Panc1 (cell line): ENCODE measurements around the gene NPHP4. TPM values are rescaled to one million over a fixed set of nuclear protein-coding genes. Genes with fewer than 3 reads are reported as not detected.

Experiments used
- ATAC-seq: fragments of 200-7000 bp; cut with Tn5 transposase; 2 replicates; pipeline ENCODE4 v1.9.1; 2020; ENCODE audit warnings: mild to moderate bottlenecking, moderate library complexity
- BruUV-seq: library from RNA; stranded (reverse); fragments of 400-500 nt; replicated peaks from 2 replicates; lab custom pipeline; 2021; lab: Mats Ljungman, UMichigan
- CTCF ChIA-PET: fragments of 300-600 bp; sonication (Branson Sonifier 250); formaldehyde crosslinking; loops from one replicate; lab custom pipeline; 2022; ENCODE audit warnings: antibody characterized with exemption; lab: Charles Lee
- POLR2A ChIA-PET: fragments of 300-600 bp; sonication (Branson Sonifier 250); formaldehyde crosslinking; loops from one replicate; lab custom pipeline; 2022; ENCODE audit warnings: antibody characterized with exemption; lab: Charles Lee
- DNase-seq: peaks from one replicate; pipeline ENCODE4 v3.0.0-alpha.2; 2010; ENCODE audit warnings: low read depth, low spot score
- H3K27ac ChIP-seq: 2 replicates; pipeline ENCODE4 v1.5.1; 2011; ENCODE audit warnings: mild to moderate bottlenecking, low read length, inconsistent platforms
- H3K27me3 ChIP-seq: fragments of 200-500 bp; sonication (Bioruptor generic); 2 replicates; pipeline ENCODE4 v1.6.0; 2014; ENCODE audit warnings: low read length, inconsistent platforms; ENCODE audit not compliant: control insufficient read depth, insufficient read depth
- H3K36me3 ChIP-seq: fragments of 200-500 bp; sonication (Bioruptor generic); 2 replicates; pipeline ENCODE4 v1.5.1; 2014; ENCODE audit warnings: inconsistent platforms, mild to moderate bottlenecking, low read length, moderate library complexity; ENCODE audit not compliant: control insufficient read depth, insufficient read depth
- H3K4me1 ChIP-seq: 2 replicates; pipeline ENCODE4 v1.5.1; 2011; ENCODE audit warnings: inconsistent platforms, mild to moderate bottlenecking, low read length, moderate library complexity; ENCODE audit not compliant: control insufficient read depth, insufficient read depth
- H3K4me3 ChIP-seq, 2 experiments: 2 replicates each; pipeline ENCODE4 v1.5.1; 2011 to 2012; ENCODE audit warnings: low read depth in 2 of 2, low read length in 2 of 2, mild to moderate bottlenecking in 2 of 2, inconsistent platforms in 1 of 2, moderate library complexity in 1 of 2
- H3K9me3 ChIP-seq: fragments of 200-500 bp; sonication (Bioruptor generic); 2 replicates; pipeline ENCODE4 v1.5.1; 2014; ENCODE audit warnings: low read depth, mild to moderate bottlenecking, inconsistent platforms, low read length, moderate library complexity; ENCODE audit not compliant: control insufficient read depth, insufficient read depth
- CTCF ChIP-seq: fragments of 450-650 bp; IDR thresholded peaks from 2 replicates; pipeline ENCODE4 v1.5.1; 2017; ENCODE audit warnings: mild to moderate bottlenecking
- POLR2AphosphoS5 ChIP-seq: IDR thresholded peaks from 2 replicates; pipeline ENCODE4 v1.6.1; 2012; ENCODE audit warnings: mild to moderate bottlenecking, low read depth, low read length, moderate library complexity
- REST ChIP-seq, 2 experiments: IDR thresholded peaks; 2 replicates each; pipeline ENCODE4 v1.6.1; 2011 to 2012; ENCODE audit warnings: low read depth in 2 of 2, control low read depth in 1 of 2, low read length in 1 of 2, mild to moderate bottlenecking in 1 of 2, moderate library complexity in 1 of 2; ENCODE audit not compliant: insufficient read depth in 1 of 2
- SIN3A ChIP-seq: IDR thresholded peaks from 2 replicates; pipeline ENCODE4 v1.6.1; 2012; ENCODE audit warnings: low read depth, mild to moderate bottlenecking, low read length, moderate library complexity, borderline replicate concordance; ENCODE audit not compliant: insufficient read depth
- TCF7L2 ChIP-seq: IDR thresholded peaks from 2 replicates; pipeline ENCODE4 v1.6.1; 2011; ENCODE audit warnings: mild to moderate bottlenecking, low read depth, low read length, inconsistent platforms
- in situ Hi-C: cut with HindIII; loops from 2 replicates; pipeline ENCODE4 v1.10.0; 2016; ENCODE audit warnings: low sequenced_read_pairs, low pct_unique_long_range_greater_than_20kb
- intact Hi-C: fragments of 100-400 bp; cut with micrococcal nuclease; formaldehyde crosslinking; loops from one replicate; pipeline ENCODE4 v1.10.0; 2022; ENCODE audit not compliant: unreplicated experiment
- total RNA-seq: library from RNA; stranded (reverse); gene quantifications from one replicate; pipeline ENCODE4 v1.2.1, GENCODE V29; 2021; ENCODE audit not compliant: unreplicated experiment

NPHP4 gene
- total RNA-seq, 1 experiment from 2014 or later, result 20.1 TPM

- ChIA-PET POLR2A (no interaction called here), CTCF (no interaction called here)
- BruUV-seq, result no TSS peak
- H3K4me1 ChIP-seq, result no peaks in the 10 kb centered on the region
- no peak for DNase-seq
- peaks cover 4% of the 10 kb centered on the region; the same call in 1 of the 2 replicates for H3K9me3 ChIP-seq
- no peak overlapping the region for H3K27ac ChIP-seq
- intact Hi-C loops, result loop anchor here (10.0 kb wide), 1 partner anchor 463 kb away; no protein-coding TSS in a partner anchor
- in situ Hi-C loops, result no loop called here
- H3K36me3 ChIP-seq, result peaks cover 2% of the 10 kb centered on the region
- H3K27me3 ChIP-seq, result no peaks in the 10 kb centered on the region
- TF ChIP-seq TCF7L2 (peak; percentile 55; the same call in 1 of the 2 replicates), POLR2AphosphoS5 (no peak), REST (IDR thresholded peaks at IDR 0.05; ENCODE audit: insufficient read depth in 1 of 2, low read depth in 2 of 2, low read length in 1 of 2) (no peak), CTCF (no peak), SIN3A (no peak)
- no peak overlapping the region for H3K4me3 ChIP-seq
- peak; percentile 5; the same call in 1 of the 2 replicates for ATAC-seq
Observed at GRCh38 chr1:5977494-5978444, 14.5 kb downstream of the NPHP4 start.

- ChIA-PET CTCF (no interaction called here), POLR2A (interaction anchor here (0.6 kb wide), 1 partner anchor 10 kb away, joined by 8 read pairs; no protein-coding TSS in a partner anchor)
- no peak for ATAC-seq
Observed at GRCh38 chr1:5976726-5977493, 15.3 kb downstream of the NPHP4 start.

More at GRCh38 chr1:5976726-5977493, 15.3 kb downstream of the NPHP4 start:
- Histone ChIP-seq H3K9me3 (peaks cover 4% of the 10 kb centered on the region; the same call in 1 of the 2 replicates), H3K27me3 (no peaks in the 10 kb centered on the region), H3K27ac (no peak overlapping the region), H3K4me1 (no peaks in the 10 kb centered on the region), H3K36me3 (peaks cover 2% of the 10 kb centered on the region), H3K4me3 (no peak overlapping the region)
- intact Hi-C loops, result loop anchor here (10.0 kb wide), 1 partner anchor 462 kb away; no protein-coding TSS in a partner anchor
- TF ChIP-seq SIN3A (no peak), POLR2AphosphoS5 (no peak), TCF7L2 (no peak), CTCF (no peak), REST (IDR thresholded peaks at IDR 0.05; ENCODE audit: insufficient read depth in 1 of 2, low read depth in 2 of 2, low read length in 1 of 2) (no peak)
- BruUV-seq, result no TSS peak
- DNase-seq, result no peak
- in situ Hi-C loops, result no loop called here
